Measurements from ENCODE around the gene WDTC1. TPM values are rescaled to one million over a fixed set of nuclear protein-coding genes. Genes with fewer than 3 reads are reported as not detected.

WDTC1 gene
- polyA plus RNA-seq, 2 of the 4 experiments (the other 2 are of a cell fraction) = 3.8 to 6.9 TPM

DNA sequence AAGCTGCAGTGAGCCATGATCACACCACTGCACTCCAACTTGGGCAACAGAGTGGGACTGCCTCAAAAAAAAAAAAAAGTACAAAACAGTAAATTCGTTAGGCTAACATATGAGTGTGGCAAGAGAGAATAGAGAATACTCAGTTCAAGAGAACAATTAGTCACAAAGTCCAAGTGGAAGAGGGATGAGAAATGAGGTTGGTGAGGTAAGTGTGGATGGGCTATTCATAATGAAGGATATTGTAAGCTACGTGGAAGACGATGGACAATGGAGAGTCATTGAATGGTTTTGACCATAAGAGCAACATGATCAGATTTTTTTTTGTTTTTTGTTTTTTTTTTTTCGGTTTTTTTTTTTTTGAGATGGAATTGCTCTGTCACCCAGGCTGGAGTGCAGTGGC lies 34.8 kb downstream of the WDTC1 start (continued):
- TF ChIP-seq, protein P1, sequence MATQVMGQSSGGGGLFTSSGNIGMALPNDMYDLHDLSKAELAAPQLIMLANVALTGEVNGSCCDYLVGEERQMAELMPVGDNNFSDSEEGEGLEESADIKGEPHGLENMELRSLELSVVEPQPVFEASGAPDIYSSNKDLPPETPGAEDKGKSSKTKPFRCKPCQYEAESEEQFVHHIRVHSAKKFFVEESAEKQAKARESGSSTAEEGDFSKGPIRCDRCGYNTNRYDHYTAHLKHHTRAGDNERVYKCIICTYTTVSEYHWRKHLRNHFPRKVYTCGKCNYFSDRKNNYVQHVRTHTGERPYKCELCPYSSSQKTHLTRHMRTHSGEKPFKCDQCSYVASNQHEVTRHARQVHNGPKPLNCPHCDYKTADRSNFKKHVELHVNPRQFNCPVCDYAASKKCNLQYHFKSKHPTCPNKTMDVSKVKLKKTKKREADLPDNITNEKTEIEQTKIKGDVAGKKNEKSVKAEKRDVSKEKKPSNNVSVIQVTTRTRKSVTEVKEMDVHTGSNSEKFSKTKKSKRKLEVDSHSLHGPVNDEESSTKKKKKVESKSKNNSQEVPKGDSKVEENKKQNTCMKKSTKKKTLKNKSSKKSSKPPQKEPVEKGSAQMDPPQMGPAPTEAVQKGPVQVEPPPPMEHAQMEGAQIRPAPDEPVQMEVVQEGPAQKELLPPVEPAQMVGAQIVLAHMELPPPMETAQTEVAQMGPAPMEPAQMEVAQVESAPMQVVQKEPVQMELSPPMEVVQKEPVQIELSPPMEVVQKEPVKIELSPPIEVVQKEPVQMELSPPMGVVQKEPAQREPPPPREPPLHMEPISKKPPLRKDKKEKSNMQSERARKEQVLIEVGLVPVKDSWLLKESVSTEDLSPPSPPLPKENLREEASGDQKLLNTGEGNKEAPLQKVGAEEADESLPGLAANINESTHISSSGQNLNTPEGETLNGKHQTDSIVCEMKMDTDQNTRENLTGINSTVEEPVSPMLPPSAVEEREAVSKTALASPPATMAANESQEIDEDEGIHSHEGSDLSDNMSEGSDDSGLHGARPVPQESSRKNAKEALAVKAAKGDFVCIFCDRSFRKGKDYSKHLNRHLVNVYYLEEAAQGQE (IDR thresholded peaks at IDR 0.05) = no peak
- TF ChIP-seq, protein P2, sequence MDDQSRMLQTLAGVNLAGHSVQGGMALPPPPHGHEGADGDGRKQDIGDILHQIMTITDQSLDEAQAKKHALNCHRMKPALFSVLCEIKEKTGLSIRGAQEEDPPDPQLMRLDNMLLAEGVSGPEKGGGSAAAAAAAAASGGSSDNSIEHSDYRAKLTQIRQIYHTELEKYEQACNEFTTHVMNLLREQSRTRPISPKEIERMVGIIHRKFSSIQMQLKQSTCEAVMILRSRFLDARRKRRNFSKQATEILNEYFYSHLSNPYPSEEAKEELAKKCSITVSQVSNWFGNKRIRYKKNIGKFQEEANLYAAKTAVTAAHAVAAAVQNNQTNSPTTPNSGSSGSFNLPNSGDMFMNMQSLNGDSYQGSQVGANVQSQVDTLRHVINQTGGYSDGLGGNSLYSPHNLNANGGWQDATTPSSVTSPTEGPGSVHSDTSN (IDR thresholded peaks at IDR 0.05) = no peak
- no peak for TF ChIP-seq CHD2 (IDR thresholded peaks at IDR 0.05; ENCODE audit: low read length, partially characterized antibody)
- TF ChIP-seq CBX2 (IDR thresholded peaks at IDR 0.05; ENCODE audit: borderline replicate concordance, low read depth) = no peak
- no peak for TF ChIP-seq KDM5A (IDR thresholded peaks at IDR 0.05)
- no peak for TF ChIP-seq NPAS2 (CRISPR knock-in tag; IDR thresholded peaks at IDR 0.05; ENCODE audit: borderline replicate concordance)
- no peak for TF ChIP-seq RARB (CRISPR knock-in tag; IDR thresholded peaks at IDR 0.05)
- TF ChIP-seq, protein P3, sequence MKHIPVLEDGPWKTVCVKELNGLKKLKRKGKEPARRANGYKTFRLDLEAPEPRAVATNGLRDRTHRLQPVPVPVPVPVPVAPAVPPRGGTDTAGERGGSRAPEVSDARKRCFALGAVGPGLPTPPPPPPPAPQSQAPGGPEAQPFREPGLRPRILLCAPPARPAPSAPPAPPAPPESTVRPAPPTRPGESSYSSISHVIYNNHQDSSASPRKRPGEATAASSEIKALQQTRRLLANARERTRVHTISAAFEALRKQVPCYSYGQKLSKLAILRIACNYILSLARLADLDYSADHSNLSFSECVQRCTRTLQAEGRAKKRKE (CRISPR knock-in tag; IDR thresholded peaks at IDR 0.05; ENCODE audit: low read depth) = no peak

DNA sequence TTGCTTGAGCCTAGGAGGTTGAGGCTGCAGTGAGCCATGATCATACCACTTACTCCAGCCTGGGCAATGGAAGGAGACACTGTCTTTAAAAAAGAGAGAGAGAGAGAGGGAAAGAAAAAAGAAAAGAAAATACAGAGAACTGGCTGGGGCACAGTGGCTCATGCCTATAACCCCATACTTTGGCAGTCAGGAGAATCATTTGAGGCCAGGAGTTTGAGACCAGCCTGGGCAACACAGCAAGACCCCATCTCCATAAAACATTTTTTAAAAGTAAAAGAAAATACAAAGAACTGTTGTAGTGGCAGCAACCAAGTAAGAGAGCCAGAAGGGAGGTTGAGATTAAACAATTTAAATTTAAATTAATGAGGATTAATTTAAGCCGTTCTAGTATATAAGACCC lies 39.8 kb downstream of the WDTC1 start:
- 97% methylated on average over 1 of the region's 1 CpG for WGBS (ENCODE audit: missing lambda C conversion rate)
- Histone ChIP-seq H3K4me1 (no peaks in the 10 kb centered on the region), H3K4me2 (no peak overlapping the region), H3K4me3 (no peak overlapping the region), H3K27ac (no peak overlapping the region), H3K9me3 (no peaks in the 10 kb centered on the region)
- ATAC-seq (no peak), DNase-seq (ENCODE audit: low read depth in 1 of 2, low spot score in 1 of 2) (no peak), FAIRE-seq (no peak)
- ChIA-PET CTCF (no interaction called here), POLR2A (no interaction called here)
- TF ChIP-seq, protein P4, sequence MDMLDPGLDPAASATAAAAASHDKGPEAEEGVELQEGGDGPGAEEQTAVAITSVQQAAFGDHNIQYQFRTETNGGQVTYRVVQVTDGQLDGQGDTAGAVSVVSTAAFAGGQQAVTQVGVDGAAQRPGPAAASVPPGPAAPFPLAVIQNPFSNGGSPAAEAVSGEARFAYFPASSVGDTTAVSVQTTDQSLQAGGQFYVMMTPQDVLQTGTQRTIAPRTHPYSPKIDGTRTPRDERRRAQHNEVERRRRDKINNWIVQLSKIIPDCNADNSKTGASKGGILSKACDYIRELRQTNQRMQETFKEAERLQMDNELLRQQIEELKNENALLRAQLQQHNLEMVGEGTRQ (IDR thresholded peaks at IDR 0.05) = no peak
- TF ChIP-seq ZSCAN20 (CRISPR knock-in tag; IDR thresholded peaks at IDR 0.05) = no peak
- TF ChIP-seq JUNB (IDR thresholded peaks at IDR 0.05) = no peak
- no peak for TF ChIP-seq FOSL2 (IDR thresholded peaks at IDR 0.05)
- TF ChIP-seq FOSL2 (CRISPR knock-in tag; IDR thresholded peaks at IDR 0.05) = no peak
- TF ChIP-seq ZNF302 (CRISPR knock-in tag; IDR thresholded peaks at IDR 0.05) = no peak
- TF ChIP-seq CBX8 (IDR thresholded peaks at IDR 0.05) = no peak
- no peak for TF ChIP-seq HOXB5 (CRISPR knock-in tag; IDR thresholded peaks at IDR 0.05)
- TF ChIP-seq TFCP2L1 (CRISPR knock-in tag; IDR thresholded peaks at IDR 0.05) = no peak
- TF ChIP-seq, protein P2 (IDR thresholded peaks at IDR 0.05) = no peak
- no peak for TF ChIP-seq EHF (CRISPR knock-in tag; IDR thresholded peaks at IDR 0.05)
- TF ChIP-seq NPAS2 (CRISPR knock-in tag; IDR thresholded peaks at IDR 0.05; ENCODE audit: borderline replicate concordance) = no peak
- no peak for TF ChIP-seq JUN (IDR thresholded peaks at IDR 0.05)
- TF ChIP-seq RFX5 (IDR thresholded peaks at IDR 0.05) = no peak
- TF ChIP-seq SREBF2 (IDR thresholded peaks at IDR 0.05) = no peak
- TF ChIP-seq ESRRA (IDR thresholded peaks at IDR 0.05; ENCODE audit: borderline replicate concordance, low read length) = no peak

Data from A549 (cell line).